ENCODE data around the gene KIAA1671.

DNA sequence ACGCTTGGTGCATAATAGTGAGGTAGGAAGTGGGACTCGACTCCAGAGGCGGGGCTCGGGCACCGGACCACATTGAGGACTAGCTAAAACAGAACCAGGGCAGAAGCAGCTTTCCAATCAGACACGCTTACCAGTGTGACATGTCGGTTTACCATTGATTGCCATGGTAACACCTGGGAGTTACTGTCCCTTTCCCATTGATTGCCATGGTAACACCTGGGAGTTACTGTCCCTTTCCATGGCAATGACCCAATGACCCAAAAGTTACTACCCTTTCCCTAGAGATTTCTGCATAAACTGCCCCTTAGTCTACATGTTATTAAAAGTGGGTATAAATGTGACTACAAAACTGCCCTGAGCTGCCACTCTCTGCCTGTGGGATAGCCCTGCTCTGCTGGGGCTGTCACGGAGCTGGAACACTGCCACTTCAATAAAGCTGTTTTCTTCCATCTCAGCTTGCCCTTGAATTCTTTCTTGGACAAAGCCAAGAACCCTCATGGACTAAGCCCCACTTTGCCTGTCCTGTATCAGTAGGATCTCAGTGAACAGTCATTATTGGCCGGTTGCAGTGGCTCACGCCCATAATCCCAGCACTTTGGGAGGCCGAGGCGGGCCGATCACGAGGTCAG is 169.7 kb downstream of the KIAA1671 start:
- no peak for TF ChIP-seq GATA2 (IDR thresholded peaks at IDR 0.05; ENCODE audit: low read depth, low read length)
- TF ChIP-seq GATA3 (IDR thresholded peaks at IDR 0.05; ENCODE audit: low read depth, low read length), result no peak
